WTC11 (cell line): ENCODE measurements around the gene WNT5A. TPM values are rescaled to one million over a fixed set of nuclear protein-coding genes. Genes with fewer than 3 reads are reported as not detected.

Source experiments
- ATAC-seq: fragments of 200-7000 bp; cut with Tn5 transposase; 2 replicates; pipeline ENCODE4 v1.10.0; 2021; ENCODE audit warnings: mild to moderate bottlenecking, moderate library complexity
- CTCF ChIA-PET: fragments of 300-600 bp; sonication (Branson Sonifier 250); formaldehyde crosslinking; loops from one replicate; lab custom pipeline; 2021; ENCODE audit warnings: antibody characterized with exemption; lab: Charles Lee
- POLR2A ChIA-PET: fragments of 350-600 bp; sonication (Branson Sonifier 250); formaldehyde crosslinking; loops from one replicate; lab custom pipeline; 2021; ENCODE audit warnings: antibody characterized with exemption; lab: Charles Lee
- DNase-seq: peaks from one replicate; pipeline ENCODE4 v3.0.0; 2021; ENCODE audit warnings: low spot score
- H3K27ac Mint-ChIP-seq: 2 replicates; pipeline ENCODE4 v1.8.0; 2021; ENCODE audit warnings: mixed read lengths
- H3K27me3 Mint-ChIP-seq: 2 replicates; pipeline ENCODE4 v1.8.0; 2021; ENCODE audit warnings: low read depth, mild to moderate bottlenecking, moderate library complexity, mixed read lengths
- H3K36me3 Mint-ChIP-seq: 2 replicates; pipeline ENCODE4 v1.8.0; 2021; ENCODE audit warnings: mixed read lengths
- H3K4me1 Mint-ChIP-seq: 2 replicates; pipeline ENCODE4 v1.8.0; 2022; ENCODE audit warnings: mixed read lengths
- H3K4me3 Mint-ChIP-seq: 2 replicates; pipeline ENCODE4 v1.8.0; 2021; ENCODE audit warnings: mild to moderate bottlenecking, moderate library complexity, mixed read lengths
- H3K9me3 Mint-ChIP-seq: 2 replicates; pipeline ENCODE4 v1.8.0; 2021; ENCODE audit warnings: mixed read lengths
- CTCF ChIP-seq: fragments of 200-600 bp; IDR thresholded peaks from 2 replicates; pipeline ENCODE4 v1.8.0; 2022; ENCODE audit warnings: antibody characterized with exemption
- E2F4 ChIP-seq: sonication (generic); formaldehyde crosslinking; IDR thresholded peaks from 2 replicates; pipeline ENCODE4 v1.8.1; 2022; ENCODE audit warnings: low read depth, mild to moderate bottlenecking, moderate library complexity, missing genetic modification reagents, borderline replicate concordance
- ELF4 ChIP-seq: sonication (generic); formaldehyde crosslinking; IDR thresholded peaks from 2 replicates; pipeline ENCODE4 v1.8.1; 2022; ENCODE audit warnings: low read depth, mild to moderate bottlenecking, moderate library complexity, missing genetic modification reagents
- IRF1 ChIP-seq: sonication (generic); formaldehyde crosslinking; IDR thresholded peaks from 2 replicates; pipeline ENCODE4 v1.8.0; 2023; ENCODE audit warnings: missing genetic modification reagents
- JAZF1 ChIP-seq: fragments of 250-450 bp; sonication (Bioruptor Pico); IDR thresholded peaks from 2 replicates; pipeline ENCODE4 v1.9.0; 2021; ENCODE audit warnings: moderate library complexity, mild to moderate bottlenecking, inconsistent platforms
- NFE2L1 ChIP-seq: sonication (generic); formaldehyde crosslinking; IDR thresholded peaks from 2 replicates; pipeline ENCODE4 v1.8.1; 2023; ENCODE audit warnings: missing genetic modification reagents
- NR2C2 ChIP-seq: sonication (generic); formaldehyde crosslinking; IDR thresholded peaks from 2 replicates; pipeline ENCODE4 v1.8.0; 2022; ENCODE audit warnings: mild to moderate bottlenecking, missing genetic modification reagents
- PRRX2 ChIP-seq: fragments of 250-450 bp; sonication (Bioruptor Pico); IDR thresholded peaks from 2 replicates; pipeline ENCODE4 v1.8.0; 2021; ENCODE audit warnings: mild to moderate bottlenecking
- RELA ChIP-seq: sonication (generic); formaldehyde crosslinking; IDR thresholded peaks from 2 replicates; pipeline ENCODE4 v1.8.1; 2022; ENCODE audit warnings: missing genetic modification reagents, mild to moderate bottlenecking, borderline replicate concordance
- RORB ChIP-seq: fragments of 250-450 bp; sonication (Bioruptor Pico); IDR thresholded peaks from 2 replicates; pipeline ENCODE4 v1.9.0; 2021; ENCODE audit warnings: mild to moderate bottlenecking
- TEAD1 ChIP-seq: sonication (generic); formaldehyde crosslinking; IDR thresholded peaks from 2 replicates; pipeline ENCODE4 v1.8.0; 2022; ENCODE audit warnings: mild to moderate bottlenecking, missing genetic modification reagents
- ZBTB43 ChIP-seq: sonication (generic); formaldehyde crosslinking; IDR thresholded peaks from 2 replicates; pipeline ENCODE4 v1.8.1; 2023; ENCODE audit warnings: mild to moderate bottlenecking, missing genetic modification reagents
- ZNF219 ChIP-seq: sonication (generic); formaldehyde crosslinking; IDR thresholded peaks from 2 replicates; pipeline ENCODE4 v1.8.0; 2023; ENCODE audit warnings: missing genetic modification reagents, mild to moderate bottlenecking, borderline replicate concordance
- ZNF317 ChIP-seq: sonication (generic); formaldehyde crosslinking; IDR thresholded peaks from 2 replicates; pipeline ENCODE4 v1.8.1; 2023; ENCODE audit warnings: low read depth, mild to moderate bottlenecking, moderate library complexity, missing genetic modification reagents, borderline replicate concordance
- ZNF396 ChIP-seq: fragments of 250-450 bp; sonication (Bioruptor Pico); IDR thresholded peaks from 2 replicates; pipeline ENCODE4 v1.8.0; 2021; ENCODE audit warnings: mild to moderate bottlenecking, moderate library complexity, borderline replicate concordance
- ZNF416 ChIP-seq: fragments of 250-450 bp; sonication (Bioruptor Pico); IDR thresholded peaks from 2 replicates; pipeline ENCODE4 v1.9.0; 2021; ENCODE audit warnings: mild to moderate bottlenecking, inconsistent platforms
- total RNA-seq: library from RNA; stranded (reverse); gene quantifications from 3 replicates; pipeline ENCODE4 v1.2.3, GENCODE V29; 2021
- TF ChIP-seq, protein P1 (sequence below): sonication (generic); formaldehyde crosslinking; IDR thresholded peaks from 2 replicates; pipeline ENCODE4 v1.8.0; 2023; ENCODE audit warnings: missing genetic modification reagents, mild to moderate bottlenecking, borderline replicate concordance
- TF ChIP-seq, protein P2 (sequence below): sonication (generic); formaldehyde crosslinking; IDR thresholded peaks from 2 replicates; pipeline ENCODE4 v1.8.1; 2023; ENCODE audit warnings: mild to moderate bottlenecking, missing genetic modification reagents
- TF ChIP-seq, protein P3 (sequence below): fragments of 250-450 bp; sonication (Bioruptor Pico); IDR thresholded peaks from 2 replicates; pipeline ENCODE4 v1.9.0; 2021; ENCODE audit warnings: mild to moderate bottlenecking

Gene WNT5A
- total RNA-seq, 1 experiment from 2014 or later: 10.6 TPM

DNA sequence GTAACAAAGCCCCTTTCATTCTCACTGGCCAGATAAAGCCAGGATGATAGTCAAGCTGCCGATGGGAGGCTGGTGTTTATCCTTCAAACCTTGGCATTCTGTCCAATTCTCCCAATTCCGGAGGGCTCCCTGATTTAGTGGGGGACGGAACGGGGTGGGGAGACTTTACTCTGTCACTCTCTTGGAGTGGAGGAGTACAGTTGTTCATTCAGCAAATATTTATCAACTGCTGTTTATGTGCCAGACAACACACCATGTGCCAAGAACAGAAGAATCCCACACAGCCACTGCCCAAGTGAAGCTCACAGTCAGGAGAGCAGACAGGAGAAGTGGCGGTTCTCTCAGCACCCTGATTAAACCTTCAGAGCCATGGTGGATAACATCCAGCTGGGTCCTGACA is 63.3 kb downstream of the WNT5A start:
- no peak for ATAC-seq
- H3K27ac Mint-ChIP-seq: no peak overlapping the region
- H3K4me1 Mint-ChIP-seq: no peaks in the 10 kb centered on the region
- no peak for TF ChIP-seq RELA (CRISPR knock-in tag)
- TF ChIP-seq NFE2L1 (CRISPR knock-in tag): no peak
- TF ChIP-seq ZBTB43: no peak
- TF ChIP-seq PRRX2 (CRISPR knock-in tag): no peak
- no peak for TF ChIP-seq ZNF396
- ChIA-PET POLR2A (no interaction called here), CTCF (interaction anchor here (0.6 to 1.2 kb wide), 2 partner anchors 14 to 18 kb away, joined by 3 read pairs; no protein-coding TSS in a partner anchor)
- DNase-seq: no peak
- peaks cover 29% of the 10 kb centered on the region for H3K9me3 Mint-ChIP-seq
- H3K4me3 Mint-ChIP-seq: no peak overlapping the region
- no peaks in the 10 kb centered on the region for H3K36me3 Mint-ChIP-seq
- no peaks in the 10 kb centered on the region; the same call in 1 of the 2 replicates for H3K27me3 Mint-ChIP-seq

GRCh38 chr3:55417211-55417610 is 69.9 kb downstream of the WNT5A start:
- Mint-ChIP-seq H3K27ac (no peak overlapping the region), H3K9me3 (peaks cover 32% of the 10 kb centered on the region), H3K27me3 (no peaks in the 10 kb centered on the region), H3K4me3 (no peak overlapping the region), H3K4me1 (no peaks in the 10 kb centered on the region), H3K36me3 (no peaks in the 10 kb centered on the region)
- ChIA-PET POLR2A (interaction anchor here (0.5 kb wide), 1 partner anchor 487 kb away, joined by 3 read pairs; no protein-coding TSS in a partner anchor), CTCF (no interaction called here)
- TF ChIP-seq NR2C2 (CRISPR knock-in tag): no peak
- TF ChIP-seq TEAD1 (CRISPR knock-in tag): no peak
- TF ChIP-seq ZNF317 (CRISPR knock-in tag): no peak
- no peak for TF ChIP-seq RORB (CRISPR knock-in tag)
- TF ChIP-seq IRF1 (CRISPR knock-in tag): no peak
- no peak for TF ChIP-seq JAZF1
- no peak for TF ChIP-seq ELF4 (CRISPR knock-in tag)
- no peak for TF ChIP-seq CTCF
- TF ChIP-seq, protein P1, sequence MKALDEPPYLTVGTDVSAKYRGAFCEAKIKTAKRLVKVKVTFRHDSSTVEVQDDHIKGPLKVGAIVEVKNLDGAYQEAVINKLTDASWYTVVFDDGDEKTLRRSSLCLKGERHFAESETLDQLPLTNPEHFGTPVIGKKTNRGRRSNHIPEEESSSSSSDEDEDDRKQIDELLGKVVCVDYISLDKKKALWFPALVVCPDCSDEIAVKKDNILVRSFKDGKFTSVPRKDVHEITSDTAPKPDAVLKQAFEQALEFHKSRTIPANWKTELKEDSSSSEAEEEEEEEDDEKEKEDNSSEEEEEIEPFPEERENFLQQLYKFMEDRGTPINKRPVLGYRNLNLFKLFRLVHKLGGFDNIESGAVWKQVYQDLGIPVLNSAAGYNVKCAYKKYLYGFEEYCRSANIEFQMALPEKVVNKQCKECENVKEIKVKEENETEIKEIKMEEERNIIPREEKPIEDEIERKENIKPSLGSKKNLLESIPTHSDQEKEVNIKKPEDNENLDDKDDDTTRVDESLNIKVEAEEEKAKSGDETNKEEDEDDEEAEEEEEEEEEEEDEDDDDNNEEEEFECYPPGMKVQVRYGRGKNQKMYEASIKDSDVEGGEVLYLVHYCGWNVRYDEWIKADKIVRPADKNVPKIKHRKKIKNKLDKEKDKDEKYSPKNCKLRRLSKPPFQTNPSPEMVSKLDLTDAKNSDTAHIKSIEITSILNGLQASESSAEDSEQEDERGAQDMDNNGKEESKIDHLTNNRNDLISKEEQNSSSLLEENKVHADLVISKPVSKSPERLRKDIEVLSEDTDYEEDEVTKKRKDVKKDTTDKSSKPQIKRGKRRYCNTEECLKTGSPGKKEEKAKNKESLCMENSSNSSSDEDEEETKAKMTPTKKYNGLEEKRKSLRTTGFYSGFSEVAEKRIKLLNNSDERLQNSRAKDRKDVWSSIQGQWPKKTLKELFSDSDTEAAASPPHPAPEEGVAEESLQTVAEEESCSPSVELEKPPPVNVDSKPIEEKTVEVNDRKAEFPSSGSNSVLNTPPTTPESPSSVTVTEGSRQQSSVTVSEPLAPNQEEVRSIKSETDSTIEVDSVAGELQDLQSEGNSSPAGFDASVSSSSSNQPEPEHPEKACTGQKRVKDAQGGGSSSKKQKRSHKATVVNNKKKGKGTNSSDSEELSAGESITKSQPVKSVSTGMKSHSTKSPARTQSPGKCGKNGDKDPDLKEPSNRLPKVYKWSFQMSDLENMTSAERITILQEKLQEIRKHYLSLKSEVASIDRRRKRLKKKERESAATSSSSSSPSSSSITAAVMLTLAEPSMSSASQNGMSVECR (CRISPR knock-in tag): no peak
- no peak for TF ChIP-seq E2F4 (CRISPR knock-in tag)
- TF ChIP-seq, protein P2, sequence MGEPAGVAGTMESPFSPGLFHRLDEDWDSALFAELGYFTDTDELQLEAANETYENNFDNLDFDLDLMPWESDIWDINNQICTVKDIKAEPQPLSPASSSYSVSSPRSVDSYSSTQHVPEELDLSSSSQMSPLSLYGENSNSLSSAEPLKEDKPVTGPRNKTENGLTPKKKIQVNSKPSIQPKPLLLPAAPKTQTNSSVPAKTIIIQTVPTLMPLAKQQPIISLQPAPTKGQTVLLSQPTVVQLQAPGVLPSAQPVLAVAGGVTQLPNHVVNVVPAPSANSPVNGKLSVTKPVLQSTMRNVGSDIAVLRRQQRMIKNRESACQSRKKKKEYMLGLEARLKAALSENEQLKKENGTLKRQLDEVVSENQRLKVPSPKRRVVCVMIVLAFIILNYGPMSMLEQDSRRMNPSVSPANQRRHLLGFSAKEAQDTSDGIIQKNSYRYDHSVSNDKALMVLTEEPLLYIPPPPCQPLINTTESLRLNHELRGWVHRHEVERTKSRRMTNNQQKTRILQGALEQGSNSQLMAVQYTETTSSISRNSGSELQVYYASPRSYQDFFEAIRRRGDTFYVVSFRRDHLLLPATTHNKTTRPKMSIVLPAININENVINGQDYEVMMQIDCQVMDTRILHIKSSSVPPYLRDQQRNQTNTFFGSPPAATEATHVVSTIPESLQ: no peak
- TF ChIP-seq ZNF416 (CRISPR knock-in tag): no peak
- no peak for TF ChIP-seq ZNF219
- TF ChIP-seq, protein P3, sequence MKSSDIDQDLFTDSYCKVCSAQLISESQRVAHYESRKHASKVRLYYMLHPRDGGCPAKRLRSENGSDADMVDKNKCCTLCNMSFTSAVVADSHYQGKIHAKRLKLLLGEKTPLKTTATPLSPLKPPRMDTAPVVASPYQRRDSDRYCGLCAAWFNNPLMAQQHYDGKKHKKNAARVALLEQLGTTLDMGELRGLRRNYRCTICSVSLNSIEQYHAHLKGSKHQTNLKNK (CRISPR knock-in tag): no peak
- TF ChIP-seq NFE2L1 (CRISPR knock-in tag): no peak
- DNase-seq (no peak), ATAC-seq (no peak)
